ENCODE measurements around the gene C6orf62.

GRCh38 chr6:24768361-24768760 lies 49.4 kb upstream of the C6orf62 start:
- TF ChIP-seq POLR2AphosphoS5 (IDR thresholded peaks at IDR 0.05; ENCODE audit: borderline replicate concordance, low read depth, low read length) (no peak), EZH2 (IDR thresholded peaks at IDR 0.05) (no peak), FOXP2 (optimal IDR thresholded peaks at IDR 0.05; ENCODE audit: control extremely low read depth, extremely low read length, insufficient read depth) (no peak)
